Epithelial cell of proximal tubule (primary cell): ENCODE results near the gene MVB12B. TPM values are rescaled to one million over a fixed set of nuclear protein-coding genes. Genes with fewer than 3 reads are reported as not detected.

ENCODE experiments used
- DNase-seq: peaks from one replicate; pipeline ENCODE4 v3.0.0-alpha.2; 2011; ENCODE audit warnings: low read depth
- H3K4me3 ChIP-seq: 2 replicates; pipeline ENCODE4 v1.5.1; 2011; ENCODE audit warnings: low read depth, mild to moderate bottlenecking, low read length
- total RNA-seq: library from RNA; depleted of rRNA; stranded (reverse); fragments of >200 nt; gene quantifications from 2 replicates; pipeline ENCODE4 v1.2.3, GENCODE V29; 2015
- TF ChIP-seq, protein P1 (sequence below): conservative IDR thresholded peaks from 2 replicates; pipeline ENCODE4 v1.5.1; 2012; ENCODE audit warnings: low read depth, mild to moderate bottlenecking, low read length

The MVB12B gene
- total RNA-seq, 1 donor from 2014 or later: 6.1 TPM

DNA sequence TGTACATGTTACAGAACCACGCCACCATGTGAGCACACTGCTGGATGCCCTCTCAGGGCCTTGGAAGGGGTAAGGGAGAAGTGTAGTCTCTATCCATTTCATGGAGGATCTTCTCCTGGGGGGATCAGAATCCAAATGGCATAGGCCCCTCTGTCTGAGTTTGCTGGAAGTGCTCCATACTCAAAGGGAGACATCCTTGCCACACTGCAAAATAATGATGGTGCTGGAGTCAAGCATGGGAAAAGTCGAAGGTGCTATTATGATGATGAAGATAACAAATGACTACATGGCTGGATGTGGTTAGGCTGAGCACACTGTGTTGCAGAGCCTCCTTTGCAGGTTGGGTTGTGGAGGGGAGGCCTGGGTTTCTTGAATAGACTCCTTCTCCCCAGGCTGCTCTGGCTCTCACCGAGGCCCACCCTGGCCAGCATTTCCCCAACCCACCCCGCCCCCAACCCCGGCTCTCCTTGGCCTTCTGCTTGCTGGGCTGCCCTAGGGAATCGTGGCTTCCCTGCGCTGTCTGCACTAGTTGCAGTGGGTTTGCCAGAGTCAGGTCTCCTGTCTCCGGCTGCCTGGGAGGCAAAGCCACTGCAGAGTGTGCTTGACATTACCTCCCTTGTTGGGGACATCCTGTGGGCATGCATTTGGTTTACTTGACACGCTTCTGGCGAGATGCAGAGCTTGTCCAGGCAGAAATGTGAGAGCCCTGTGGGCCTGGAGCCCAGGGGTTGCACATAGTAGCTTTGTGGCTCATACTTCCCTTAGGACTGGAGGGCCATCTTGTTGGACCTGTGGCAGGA is 3.0 kb downstream of the MVB12B start:
- no peak overlapping the region for H3K4me3 ChIP-seq
- TF ChIP-seq, protein P1, sequence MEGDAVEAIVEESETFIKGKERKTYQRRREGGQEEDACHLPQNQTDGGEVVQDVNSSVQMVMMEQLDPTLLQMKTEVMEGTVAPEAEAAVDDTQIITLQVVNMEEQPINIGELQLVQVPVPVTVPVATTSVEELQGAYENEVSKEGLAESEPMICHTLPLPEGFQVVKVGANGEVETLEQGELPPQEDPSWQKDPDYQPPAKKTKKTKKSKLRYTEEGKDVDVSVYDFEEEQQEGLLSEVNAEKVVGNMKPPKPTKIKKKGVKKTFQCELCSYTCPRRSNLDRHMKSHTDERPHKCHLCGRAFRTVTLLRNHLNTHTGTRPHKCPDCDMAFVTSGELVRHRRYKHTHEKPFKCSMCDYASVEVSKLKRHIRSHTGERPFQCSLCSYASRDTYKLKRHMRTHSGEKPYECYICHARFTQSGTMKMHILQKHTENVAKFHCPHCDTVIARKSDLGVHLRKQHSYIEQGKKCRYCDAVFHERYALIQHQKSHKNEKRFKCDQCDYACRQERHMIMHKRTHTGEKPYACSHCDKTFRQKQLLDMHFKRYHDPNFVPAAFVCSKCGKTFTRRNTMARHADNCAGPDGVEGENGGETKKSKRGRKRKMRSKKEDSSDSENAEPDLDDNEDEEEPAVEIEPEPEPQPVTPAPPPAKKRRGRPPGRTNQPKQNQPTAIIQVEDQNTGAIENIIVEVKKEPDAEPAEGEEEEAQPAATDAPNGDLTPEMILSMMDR: no peak
- DNase-seq: no peak

DNA sequence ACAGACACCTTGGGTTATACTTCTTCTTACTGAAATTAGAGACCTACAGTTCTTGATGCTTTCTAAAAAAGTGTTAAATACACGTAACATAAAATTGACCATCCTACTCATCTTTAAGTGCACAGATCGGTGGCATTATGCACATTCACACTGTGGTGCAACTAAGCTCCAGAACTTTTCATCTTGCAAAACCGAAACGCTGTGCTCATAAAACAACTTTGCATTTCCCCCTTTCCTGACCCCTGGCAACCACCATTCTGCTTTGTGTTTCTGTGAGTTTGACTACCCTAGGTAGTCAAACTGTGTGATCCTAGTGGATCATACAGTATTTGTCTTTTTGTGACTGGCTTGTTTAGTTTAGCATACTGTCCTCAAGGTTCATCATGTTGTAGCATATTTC is 3.9 kb downstream of the MVB12B start:
- TF ChIP-seq, protein P1: no peak
- H3K4me3 ChIP-seq: no peak overlapping the region
- no peak for DNase-seq

DNA sequence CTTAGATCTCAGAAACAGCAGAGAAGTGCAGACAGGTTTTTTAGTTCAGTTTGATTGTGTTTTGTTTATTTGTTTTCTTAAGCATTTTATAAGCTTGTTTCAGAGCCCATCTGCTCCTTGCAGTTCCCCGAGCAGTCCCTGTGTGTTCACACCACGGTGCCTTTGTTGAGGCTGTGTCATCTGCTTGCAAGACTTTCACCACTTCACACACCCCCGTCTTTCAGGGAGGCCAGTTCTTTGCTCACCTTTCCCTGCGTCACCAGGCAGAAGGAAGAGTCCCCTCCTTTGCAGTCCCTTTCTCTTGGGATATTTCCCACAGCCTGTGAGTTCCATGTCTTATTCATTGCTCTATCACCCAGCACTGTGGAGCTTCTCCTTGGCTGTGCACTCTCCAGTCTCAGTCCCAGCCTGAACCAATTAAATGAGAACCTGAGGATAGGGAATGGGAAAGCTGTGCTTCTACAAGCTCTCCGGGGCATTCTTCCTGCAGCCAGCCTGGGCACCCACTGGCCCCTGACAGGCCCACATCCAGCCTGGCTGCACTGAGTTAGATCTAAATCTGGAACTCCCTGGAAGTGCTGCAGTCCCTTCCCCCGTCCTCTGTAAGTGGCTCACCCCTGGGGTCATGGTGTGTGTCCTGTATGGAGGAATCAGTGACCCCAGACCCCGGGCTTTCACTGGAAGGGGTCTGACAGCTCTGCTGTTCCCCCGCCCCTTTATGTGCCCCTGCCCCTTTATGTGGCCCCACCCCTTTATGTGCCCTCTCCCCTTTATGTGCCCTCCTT is 5.5 kb downstream of the MVB12B start:
- no peak for DNase-seq
- TF ChIP-seq, protein P1: no peak

DNA sequence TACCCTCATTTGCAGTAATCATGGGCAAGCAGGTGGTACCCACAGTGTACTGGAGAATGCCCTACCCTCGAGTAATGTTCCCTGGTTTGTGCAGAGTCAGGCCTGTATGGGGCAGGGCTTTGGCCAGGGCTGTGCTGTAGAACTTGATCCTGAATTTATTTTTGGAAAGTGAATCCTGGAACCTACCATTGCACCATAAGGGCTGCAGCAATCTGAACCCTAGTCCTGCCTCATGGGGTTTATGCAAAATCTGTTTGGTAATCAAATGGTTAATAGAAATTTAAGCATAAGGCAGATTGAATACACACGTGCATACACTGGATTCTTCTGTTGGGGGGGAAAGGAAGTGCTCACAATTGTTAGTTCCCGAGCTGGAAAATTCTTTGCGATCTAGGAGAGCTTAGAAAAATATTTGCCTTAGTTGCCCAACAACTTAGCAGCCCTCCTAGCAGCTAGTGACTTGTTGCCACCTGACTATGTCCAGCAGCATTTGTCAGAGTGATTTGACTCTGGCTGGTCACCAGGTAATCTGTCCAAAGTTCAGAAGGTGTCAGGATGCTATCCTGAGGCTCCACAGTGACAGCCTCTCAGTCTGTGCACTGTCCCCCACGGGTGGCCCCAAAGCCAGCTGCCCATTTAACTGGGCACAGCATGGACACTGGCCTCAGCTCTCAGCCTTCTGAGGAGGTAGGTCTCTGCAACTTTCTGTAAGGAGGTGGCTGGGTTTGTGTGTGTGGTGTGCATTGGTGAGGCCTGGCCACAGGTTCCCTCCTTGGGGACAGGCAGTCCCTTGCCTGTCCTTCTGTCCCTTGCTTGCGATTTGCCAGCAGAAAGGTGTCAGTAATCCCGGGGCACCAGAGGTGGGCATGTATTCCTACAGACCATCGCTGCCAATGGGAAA is 8.3 kb downstream of the MVB12B start:
- TF ChIP-seq, protein P1: no peak
- no peak for DNase-seq
- no peak overlapping the region for H3K4me3 ChIP-seq

More for the DNA sequence above, 5.5 kb downstream of the MVB12B start:
- no peak overlapping the region for H3K4me3 ChIP-seq

DNA sequence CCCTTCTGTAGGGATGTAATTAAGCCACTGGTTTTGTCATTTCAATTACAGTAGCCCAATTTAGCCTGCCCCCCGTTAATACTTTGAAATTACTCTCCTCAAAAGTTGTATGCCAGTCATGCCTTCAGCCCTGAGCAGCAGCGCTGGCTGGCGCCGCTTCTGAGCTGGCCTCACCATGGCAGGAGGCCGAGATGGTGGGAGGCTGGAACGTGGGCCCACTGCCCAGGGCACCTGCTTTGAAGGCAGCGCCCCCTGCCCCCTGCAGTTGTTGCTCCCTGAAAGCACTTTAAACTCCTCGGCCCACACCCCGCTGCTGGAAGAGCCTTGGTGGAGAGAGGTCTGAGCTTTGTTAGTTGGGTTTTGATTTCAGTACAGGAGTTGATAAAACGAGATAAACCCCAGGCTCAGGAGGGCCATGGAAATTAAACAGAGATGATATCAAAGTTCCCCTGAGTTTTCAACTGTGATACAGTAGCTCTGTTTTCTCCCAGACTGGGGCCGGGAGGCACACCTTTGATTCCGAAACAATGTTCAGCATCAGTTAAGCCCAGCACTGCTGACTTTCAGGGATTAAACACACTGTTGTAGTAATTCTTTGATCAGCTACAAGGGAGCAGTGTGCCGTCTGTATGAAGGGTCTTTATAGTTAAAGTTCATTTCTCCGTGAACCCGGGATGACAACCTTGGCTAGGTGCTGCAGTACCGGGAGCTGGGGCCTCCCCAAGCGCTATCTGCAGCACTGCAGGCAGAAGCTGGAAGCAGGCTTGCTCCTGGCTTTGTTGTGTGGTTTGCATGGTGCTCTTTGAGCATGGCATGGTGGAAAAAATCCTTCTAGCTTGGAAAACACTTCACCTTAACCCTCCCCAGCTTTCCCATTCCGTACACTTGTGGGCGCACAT is 9.5 kb downstream of the MVB12B start:
- no peak for DNase-seq
- TF ChIP-seq, protein P1: no peak
- H3K4me3 ChIP-seq: no peak overlapping the region
